NCI-H1694 (cell line): ENCODE results near the gene CAMK2D.

Experiments
- DNase-seq: peaks from one replicate; lab custom pipeline; 2025; lab: John Stamatoyannopoulos, UW

The CAMK2D gene

GRCh38 chr4:113637823-113638561, 123.5 kb downstream of the CAMK2D start:
- no peak for DNase-seq

GRCh38 chr4:113637363-113637762, 124.2 kb downstream of the CAMK2D start:
- DNase-seq, result no peak

- DNase-seq, result no peak
Measured at GRCh38 chr4:113636877-113637276, 124.7 kb downstream of the CAMK2D start.

- no peak for DNase-seq
Measured at GRCh38 chr4:113636438-113636818, 125.1 kb downstream of the CAMK2D start.

GRCh38 chr4:113635739-113636437, 125.7 kb downstream of the CAMK2D start:
- no peak for DNase-seq

- no peak for DNase-seq
Measured at GRCh38 chr4:113634081-113634969, 127.2 kb downstream of the CAMK2D start.

- DNase-seq, result no peak
Measured at GRCh38 chr4:113633467-113633866, 128.1 kb downstream of the CAMK2D start.

GRCh38 chr4:113628711-113629110, 132.8 kb downstream of the CAMK2D start:
- no peak for DNase-seq

GRCh38 chr4:113627321-113627720, 134.2 kb downstream of the CAMK2D start:
- DNase-seq, result no peak

GRCh38 chr4:113625902-113626301, 135.6 kb downstream of the CAMK2D start:
- DNase-seq, result no peak

GRCh38 chr4:113623274-113623894, 138.2 kb downstream of the CAMK2D start:
- no peak for DNase-seq

GRCh38 chr4:113621633-113622032, 139.9 kb downstream of the CAMK2D start:
- DNase-seq, result no peak

- DNase-seq, result no peak
Measured at GRCh38 chr4:113620032-113620431, 141.5 kb downstream of the CAMK2D start.

GRCh38 chr4:113619526-113619925, 142.0 kb downstream of the CAMK2D start:
- DNase-seq, result no peak

GRCh38 chr4:113618205-113618604, 143.3 kb downstream of the CAMK2D start:
- DNase-seq, result no peak

- no peak for DNase-seq
Measured at GRCh38 chr4:113617195-113617594, 144.3 kb downstream of the CAMK2D start.

GRCh38 chr4:113616443-113616842, 145.1 kb downstream of the CAMK2D start:
- DNase-seq, result no peak

- DNase-seq, result no peak
Measured at GRCh38 chr4:113614414-113614813, 147.1 kb downstream of the CAMK2D start.

GRCh38 chr4:113613503-113613902, 148.0 kb downstream of the CAMK2D start:
- DNase-seq, result no peak

GRCh38 chr4:113610537-113610936, 151.0 kb downstream of the CAMK2D start:
- DNase-seq, result no peak

- no peak for DNase-seq
Measured at GRCh38 chr4:113607998-113608397, 153.5 kb downstream of the CAMK2D start.

- no peak for DNase-seq
Measured at GRCh38 chr4:113607147-113607720, 154.3 kb downstream of the CAMK2D start.
